GM23338 (cell line): ENCODE results near the gene CCDC146. TPM values are rescaled to one million over a fixed set of nuclear protein-coding genes. Genes with fewer than 3 reads are reported as not detected.

Experiments
- ATAC-seq: fragments of 200-7000 bp; cut with Tn5 transposase; 3 replicates; pipeline ENCODE4 v1.9.1; 2020
- DNase-seq: peaks from one replicate; pipeline ENCODE4 v3.0.0-alpha.2; 2015; ENCODE audit warnings: low spot score
- H2AFZ ChIP-seq: fragments of 200-600 bp; sonication (generic); 2 replicates; pipeline ENCODE4 v1.8.0; 2016; ENCODE audit warnings: antibody characterized with exemption, mild to moderate bottlenecking, moderate library complexity
- H3F3A ChIP-seq: fragments of 200-600 bp; sonication (generic); replicated peaks from 2 replicates; pipeline ENCODE4 v1.8.0; 2017; ENCODE audit warnings: antibody characterized with exemption, mixed run types, low read depth
- H3K27ac ChIP-seq: fragments of 200-600 bp; sonication (generic); 2 replicates; pipeline ENCODE4 v1.6.1; 2016; ENCODE audit warnings: low read depth
- H3K27me3 ChIP-seq: fragments of 200-600 bp; sonication (generic); 2 replicates; pipeline ENCODE4 v1.8.0; 2016; ENCODE audit warnings: mild to moderate bottlenecking, mixed run types, moderate library complexity; ENCODE audit not compliant: insufficient read depth
- H3K36me3 ChIP-seq: fragments of 200-600 bp; sonication (generic); 2 replicates; pipeline ENCODE4 v1.8.0; 2016; ENCODE audit warnings: mild to moderate bottlenecking; ENCODE audit not compliant: insufficient read depth
- H3K4me1 ChIP-seq: fragments of 200-600 bp; sonication (generic); 2 replicates; pipeline ENCODE4 v1.8.0; 2016; ENCODE audit warnings: mild to moderate bottlenecking, moderate library complexity; ENCODE audit not compliant: insufficient read depth
- H3K4me2 ChIP-seq: fragments of 200-600 bp; sonication (generic); 2 replicates; pipeline ENCODE4 v1.7.1; 2017; ENCODE audit warnings: mixed run types
- H3K4me3 ChIP-seq: fragments of 200-600 bp; sonication (generic); 2 replicates; pipeline ENCODE4 v1.6.1; 2016; ENCODE audit warnings: mixed run types
- H3K79me2 ChIP-seq: fragments of 200-600 bp; sonication (generic); replicated peaks from 2 replicates; pipeline ENCODE4 v1.8.0; 2017; ENCODE audit warnings: mild to moderate bottlenecking; ENCODE audit not compliant: insufficient read depth
- H3K9me2 ChIP-seq: fragments of 200-600 bp; sonication (generic); 2 replicates; pipeline ENCODE4 v1.8.0; 2017; ENCODE audit not compliant: insufficient read depth
- H4K20me1 ChIP-seq: fragments of 200-600 bp; sonication (generic); replicated peaks from 2 replicates; pipeline ENCODE4 v1.8.0; 2017; ENCODE audit warnings: mild to moderate bottlenecking; ENCODE audit not compliant: insufficient read depth
- H3K27ac Mint-ChIP-seq: 2 replicates; pipeline ENCODE4 v1.8.0; 2020; ENCODE audit warnings: inconsistent platforms, mild to moderate bottlenecking, moderate library complexity, mixed read lengths
- H3K27me3 Mint-ChIP-seq: 3 replicates; pipeline ENCODE4 v1.8.0; 2022; ENCODE audit warnings: low read depth, mild to moderate bottlenecking, moderate library complexity, mixed read lengths, inconsistent platforms; ENCODE audit not compliant: insufficient read depth, poor library complexity
- H3K36me3 Mint-ChIP-seq: 3 replicates; pipeline ENCODE4 v1.8.0; 2021; ENCODE audit warnings: low read depth, mild to moderate bottlenecking, inconsistent platforms, moderate library complexity, mixed read lengths
- H3K4me1 Mint-ChIP-seq: 3 replicates; pipeline ENCODE4 v1.8.0; 2020; ENCODE audit warnings: mild to moderate bottlenecking, inconsistent platforms, mixed read lengths
- H3K4me3 Mint-ChIP-seq: 3 replicates; pipeline ENCODE4 v1.8.0; 2021; ENCODE audit warnings: moderate library complexity, mild to moderate bottlenecking, inconsistent platforms, mixed read lengths
- H3K9me3 Mint-ChIP-seq: 3 replicates; pipeline ENCODE4 v1.8.0; 2020; ENCODE audit warnings: moderate library complexity, mild to moderate bottlenecking, inconsistent platforms, mixed read lengths
- CREB1 ChIP-seq: fragments of 250-450 bp; sonication (Bioruptor Pico); IDR thresholded peaks from 2 replicates; pipeline ENCODE4 v1.5.0; 2020; ENCODE audit warnings: low read depth, mild to moderate bottlenecking, moderate library complexity
- EZH2 ChIP-seq: fragments of 200-600 bp; sonication (generic); IDR thresholded peaks from one replicate; pipeline ENCODE4 v1.8.0; 2017; ENCODE audit warnings: antibody characterized with exemption, mild to moderate bottlenecking, low read depth; ENCODE audit not compliant: unreplicated experiment
- EZH2phosphoT487 ChIP-seq: fragments of 200-600 bp; sonication (generic); IDR thresholded peaks from one replicate; pipeline ENCODE4 v1.8.1; 2018; ENCODE audit warnings: antibody characterized with exemption; ENCODE audit not compliant: unreplicated experiment
- JUNB ChIP-seq: IDR thresholded peaks from one replicate; pipeline ENCODE4 v1.6.1; 2016; ENCODE audit warnings: antibody characterized with exemption; ENCODE audit not compliant: unreplicated experiment
- NANOG ChIP-seq: IDR thresholded peaks from 2 replicates; pipeline ENCODE4 v1.6.1; 2016; ENCODE audit warnings: antibody characterized with exemption, borderline replicate concordance
- POLR2AphosphoS5 ChIP-seq: IDR thresholded peaks from 2 replicates; pipeline ENCODE4 v1.6.1; 2016; ENCODE audit warnings: antibody characterized with exemption, low read depth
- STAT1 ChIP-seq: IDR thresholded peaks from one replicate; pipeline ENCODE4 v1.6.1; 2016; ENCODE audit warnings: antibody characterized with exemption; ENCODE audit not compliant: unreplicated experiment
- ZNF114 ChIP-seq: fragments of 250-450 bp; sonication (Bioruptor Pico); IDR thresholded peaks from 2 replicates; pipeline ENCODE4 v1.5.0; 2020; ENCODE audit warnings: mild to moderate bottlenecking, moderate library complexity
- ZNF331 ChIP-seq: fragments of 250-450 bp; sonication (Bioruptor Pico); IDR thresholded peaks from 2 replicates; pipeline ENCODE4 v1.5.0; 2020; ENCODE audit warnings: low read depth, mild to moderate bottlenecking, moderate library complexity
- polyA plus RNA-seq: library from polyadenylated mRNA; unstranded; fragments of >200 nt; fragmentation: Nextera tagmentation; extraction: Ambion mirVana; gene quantifications from 2 replicates; pipeline ENCODE4 v1.2.1, GENCODE V29; 2016
- total RNA-seq: library from RNA; depleted of rRNA; stranded (reverse); fragments of >200 nt; shearing (Covaris generic); gene quantifications from 2 replicates; pipeline ENCODE4 v1.2.3, GENCODE V29; 2014
- TF ChIP-seq, protein P1 (sequence below): fragments of 250-450 bp; sonication (Bioruptor Pico); IDR thresholded peaks from 2 replicates; pipeline ENCODE4 v1.5.0; 2020; ENCODE audit warnings: mild to moderate bottlenecking, moderate library complexity
- TF ChIP-seq, protein P2 (sequence below): IDR thresholded peaks from one replicate; pipeline ENCODE4 v1.6.1; 2018; ENCODE audit warnings: antibody characterized with exemption; ENCODE audit not compliant: unreplicated experiment
- TF ChIP-seq, protein P3 (sequence below), 2 experiments: fragments of 200-600 bp in 1 of 2; sonication (generic) in 1 of 2; conservative IDR thresholded peaks; 2 replicates each; pipeline versions ENCODE4 v1.5.1 to v1.6.1; 2016 to 2017; ENCODE audit warnings: antibody characterized with exemption in 2 of 2, low read depth in 2 of 2, mild to moderate bottlenecking in 2 of 2, moderate library complexity in 1 of 2
- TF ChIP-seq, protein P4 (sequence below): IDR thresholded peaks from 2 replicates; pipeline ENCODE4 v1.6.1; 2016; ENCODE audit warnings: antibody characterized with exemption

CCDC146 gene
- total and polyA plus RNA-seq, 2 experiments from 2014 or later: 0.35 to 0.74 TPM

DNA sequence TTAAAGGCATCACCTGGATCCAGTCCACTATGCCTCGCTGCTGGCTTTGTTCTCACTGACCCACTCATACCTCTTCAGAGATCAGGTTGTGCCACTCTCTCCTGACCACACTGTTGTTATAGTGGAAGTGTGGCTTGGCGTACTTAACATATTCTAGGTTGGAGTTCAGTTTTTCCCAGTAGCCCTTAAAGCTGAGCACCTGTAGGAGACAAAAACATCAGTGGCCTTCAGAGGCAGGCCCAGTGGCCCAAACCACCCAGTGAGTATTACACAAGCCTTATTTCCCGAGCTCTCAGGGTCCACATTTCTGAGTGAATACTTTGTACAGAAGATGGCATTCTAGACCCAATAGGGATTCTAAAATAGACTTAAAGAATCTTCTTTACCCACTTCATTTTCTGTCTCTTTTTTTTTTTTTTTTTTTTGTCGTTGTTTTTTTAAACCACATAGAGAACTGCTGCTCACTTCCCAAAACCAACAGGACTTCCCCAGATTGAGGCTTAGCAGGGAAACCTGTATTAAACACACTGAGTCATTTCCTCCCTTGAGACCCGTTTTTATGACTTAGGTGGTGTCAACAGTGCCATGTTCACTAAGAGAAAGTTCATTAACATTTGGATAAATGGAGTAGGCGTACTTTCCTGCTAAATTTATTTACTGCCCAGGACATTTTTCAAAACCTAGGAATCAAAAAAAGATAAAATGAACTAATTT is 207.9 kb downstream of the CCDC146 start:
- Histone ChIP-seq H3K9me2 (no peaks in the 10 kb centered on the region), H2AFZ (0 out of 2 replicates have a peak overlapping the region, but pooled peaks have one; percentile 60), H3K4me2 (no peak overlapping the region), H3K4me3 (no peak overlapping the region), H3K27me3 (no peaks in the 10 kb centered on the region), H4K20me1 (no peaks in the 10 kb centered on the region), H3F3A (no peaks in the 10 kb centered on the region), H3K79me2 (no peaks in the 10 kb centered on the region), H3K27ac (no peak overlapping the region), H3K4me1 (no peaks in the 10 kb centered on the region), H3K36me3 (no peaks in the 10 kb centered on the region)
- Mint-ChIP-seq H3K36me3 (no peaks in the 10 kb centered on the region), H3K27me3 (peaks cover 6% of the 10 kb centered on the region), H3K27ac (no peak overlapping the region; the same call in 1 of the 2 replicates), H3K9me3 (no peaks in the 10 kb centered on the region), H3K4me1 (peaks cover 13% of the 10 kb centered on the region), H3K4me3 (no peak overlapping the region)
- no peak for TF ChIP-seq EZH2
- TF ChIP-seq STAT1: no peak
- TF ChIP-seq ZNF114 (CRISPR knock-in tag): no peak
- TF ChIP-seq, protein P1, sequence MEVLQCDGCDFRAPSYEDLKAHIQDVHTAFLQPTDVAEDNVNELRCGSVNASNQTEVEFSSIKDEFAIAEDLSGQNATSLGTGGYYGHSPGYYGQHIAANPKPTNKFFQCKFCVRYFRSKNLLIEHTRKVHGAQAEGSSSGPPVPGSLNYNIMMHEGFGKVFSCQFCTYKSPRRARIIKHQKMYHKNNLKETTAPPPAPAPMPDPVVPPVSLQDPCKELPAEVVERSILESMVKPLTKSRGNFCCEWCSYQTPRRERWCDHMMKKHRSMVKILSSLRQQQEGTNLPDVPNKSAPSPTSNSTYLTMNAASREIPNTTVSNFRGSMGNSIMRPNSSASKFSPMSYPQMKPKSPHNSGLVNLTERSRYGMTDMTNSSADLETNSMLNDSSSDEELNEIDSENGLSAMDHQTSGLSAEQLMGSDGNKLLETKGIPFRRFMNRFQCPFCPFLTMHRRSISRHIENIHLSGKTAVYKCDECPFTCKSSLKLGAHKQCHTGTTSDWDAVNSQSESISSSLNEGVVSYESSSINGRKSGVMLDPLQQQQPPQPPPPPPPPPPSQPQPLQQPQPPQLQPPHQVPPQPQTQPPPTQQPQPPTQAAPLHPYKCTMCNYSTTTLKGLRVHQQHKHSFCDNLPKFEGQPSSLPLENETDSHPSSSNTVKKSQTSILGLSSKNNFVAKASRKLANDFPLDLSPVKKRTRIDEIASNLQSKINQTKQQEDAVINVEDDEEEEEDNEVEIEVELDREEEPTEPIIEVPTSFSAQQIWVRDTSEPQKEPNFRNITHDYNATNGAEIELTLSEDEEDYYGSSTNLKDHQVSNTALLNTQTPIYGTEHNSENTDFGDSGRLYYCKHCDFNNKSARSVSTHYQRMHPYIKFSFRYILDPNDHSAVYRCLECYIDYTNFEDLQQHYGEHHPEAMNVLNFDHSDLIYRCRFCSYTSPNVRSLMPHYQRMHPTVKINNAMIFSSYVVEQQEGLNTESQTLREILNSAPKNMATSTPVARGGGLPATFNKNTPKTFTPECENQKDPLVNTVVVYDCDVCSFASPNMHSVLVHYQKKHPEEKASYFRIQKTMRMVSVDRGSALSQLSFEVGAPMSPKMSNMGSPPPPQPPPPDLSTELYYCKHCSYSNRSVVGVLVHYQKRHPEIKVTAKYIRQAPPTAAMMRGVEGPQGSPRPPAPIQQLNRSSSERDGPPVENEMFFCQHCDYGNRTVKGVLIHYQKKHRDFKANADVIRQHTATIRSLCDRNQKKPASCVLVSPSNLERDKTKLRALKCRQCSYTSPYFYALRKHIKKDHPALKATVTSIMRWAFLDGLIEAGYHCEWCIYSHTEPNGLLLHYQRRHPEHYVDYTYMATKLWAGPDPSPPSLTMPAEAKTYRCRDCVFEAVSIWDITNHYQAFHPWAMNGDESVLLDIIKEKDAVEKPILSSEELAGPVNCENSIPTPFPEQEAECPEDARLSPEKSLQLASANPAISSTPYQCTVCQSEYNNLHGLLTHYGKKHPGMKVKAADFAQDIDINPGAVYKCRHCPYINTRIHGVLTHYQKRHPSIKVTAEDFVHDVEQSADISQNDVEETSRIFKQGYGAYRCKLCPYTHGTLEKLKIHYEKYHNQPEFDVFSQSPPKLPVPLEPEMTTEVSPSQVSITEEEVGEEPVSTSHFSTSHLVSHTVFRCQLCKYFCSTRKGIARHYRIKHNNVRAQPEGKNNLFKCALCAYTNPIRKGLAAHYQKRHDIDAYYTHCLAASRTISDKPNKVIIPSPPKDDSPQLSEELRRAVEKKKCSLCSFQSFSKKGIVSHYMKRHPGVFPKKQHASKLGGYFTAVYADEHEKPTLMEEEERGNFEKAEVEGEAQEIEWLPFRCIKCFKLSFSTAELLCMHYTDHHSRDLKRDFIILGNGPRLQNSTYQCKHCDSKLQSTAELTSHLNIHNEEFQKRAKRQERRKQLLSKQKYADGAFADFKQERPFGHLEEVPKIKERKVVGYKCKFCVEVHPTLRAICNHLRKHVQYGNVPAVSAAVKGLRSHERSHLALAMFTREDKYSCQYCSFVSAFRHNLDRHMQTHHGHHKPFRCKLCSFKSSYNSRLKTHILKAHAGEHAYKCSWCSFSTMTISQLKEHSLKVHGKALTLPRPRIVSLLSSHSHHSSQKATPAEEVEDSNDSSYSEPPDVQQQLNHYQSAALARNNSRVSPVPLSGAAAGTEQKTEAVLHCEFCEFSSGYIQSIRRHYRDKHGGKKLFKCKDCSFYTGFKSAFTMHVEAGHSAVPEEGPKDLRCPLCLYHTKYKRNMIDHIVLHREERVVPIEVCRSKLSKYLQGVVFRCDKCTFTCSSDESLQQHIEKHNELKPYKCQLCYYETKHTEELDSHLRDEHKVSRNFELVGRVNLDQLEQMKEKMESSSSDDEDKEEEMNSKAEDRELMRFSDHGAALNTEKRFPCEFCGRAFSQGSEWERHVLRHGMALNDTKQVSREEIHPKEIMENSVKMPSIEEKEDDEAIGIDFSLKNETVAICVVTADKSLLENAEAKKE (CRISPR knock-in tag): no peak
- TF ChIP-seq EZH2phosphoT487: no peak
- no peak for TF ChIP-seq NANOG
- no peak for TF ChIP-seq JUNB
- TF ChIP-seq, protein P2, sequence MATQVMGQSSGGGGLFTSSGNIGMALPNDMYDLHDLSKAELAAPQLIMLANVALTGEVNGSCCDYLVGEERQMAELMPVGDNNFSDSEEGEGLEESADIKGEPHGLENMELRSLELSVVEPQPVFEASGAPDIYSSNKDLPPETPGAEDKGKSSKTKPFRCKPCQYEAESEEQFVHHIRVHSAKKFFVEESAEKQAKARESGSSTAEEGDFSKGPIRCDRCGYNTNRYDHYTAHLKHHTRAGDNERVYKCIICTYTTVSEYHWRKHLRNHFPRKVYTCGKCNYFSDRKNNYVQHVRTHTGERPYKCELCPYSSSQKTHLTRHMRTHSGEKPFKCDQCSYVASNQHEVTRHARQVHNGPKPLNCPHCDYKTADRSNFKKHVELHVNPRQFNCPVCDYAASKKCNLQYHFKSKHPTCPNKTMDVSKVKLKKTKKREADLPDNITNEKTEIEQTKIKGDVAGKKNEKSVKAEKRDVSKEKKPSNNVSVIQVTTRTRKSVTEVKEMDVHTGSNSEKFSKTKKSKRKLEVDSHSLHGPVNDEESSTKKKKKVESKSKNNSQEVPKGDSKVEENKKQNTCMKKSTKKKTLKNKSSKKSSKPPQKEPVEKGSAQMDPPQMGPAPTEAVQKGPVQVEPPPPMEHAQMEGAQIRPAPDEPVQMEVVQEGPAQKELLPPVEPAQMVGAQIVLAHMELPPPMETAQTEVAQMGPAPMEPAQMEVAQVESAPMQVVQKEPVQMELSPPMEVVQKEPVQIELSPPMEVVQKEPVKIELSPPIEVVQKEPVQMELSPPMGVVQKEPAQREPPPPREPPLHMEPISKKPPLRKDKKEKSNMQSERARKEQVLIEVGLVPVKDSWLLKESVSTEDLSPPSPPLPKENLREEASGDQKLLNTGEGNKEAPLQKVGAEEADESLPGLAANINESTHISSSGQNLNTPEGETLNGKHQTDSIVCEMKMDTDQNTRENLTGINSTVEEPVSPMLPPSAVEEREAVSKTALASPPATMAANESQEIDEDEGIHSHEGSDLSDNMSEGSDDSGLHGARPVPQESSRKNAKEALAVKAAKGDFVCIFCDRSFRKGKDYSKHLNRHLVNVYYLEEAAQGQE: no peak
- no peak for TF ChIP-seq CREB1 (CRISPR knock-in tag)
- no peak for TF ChIP-seq ZNF331 (CRISPR knock-in tag)
- TF ChIP-seq, protein P3, sequence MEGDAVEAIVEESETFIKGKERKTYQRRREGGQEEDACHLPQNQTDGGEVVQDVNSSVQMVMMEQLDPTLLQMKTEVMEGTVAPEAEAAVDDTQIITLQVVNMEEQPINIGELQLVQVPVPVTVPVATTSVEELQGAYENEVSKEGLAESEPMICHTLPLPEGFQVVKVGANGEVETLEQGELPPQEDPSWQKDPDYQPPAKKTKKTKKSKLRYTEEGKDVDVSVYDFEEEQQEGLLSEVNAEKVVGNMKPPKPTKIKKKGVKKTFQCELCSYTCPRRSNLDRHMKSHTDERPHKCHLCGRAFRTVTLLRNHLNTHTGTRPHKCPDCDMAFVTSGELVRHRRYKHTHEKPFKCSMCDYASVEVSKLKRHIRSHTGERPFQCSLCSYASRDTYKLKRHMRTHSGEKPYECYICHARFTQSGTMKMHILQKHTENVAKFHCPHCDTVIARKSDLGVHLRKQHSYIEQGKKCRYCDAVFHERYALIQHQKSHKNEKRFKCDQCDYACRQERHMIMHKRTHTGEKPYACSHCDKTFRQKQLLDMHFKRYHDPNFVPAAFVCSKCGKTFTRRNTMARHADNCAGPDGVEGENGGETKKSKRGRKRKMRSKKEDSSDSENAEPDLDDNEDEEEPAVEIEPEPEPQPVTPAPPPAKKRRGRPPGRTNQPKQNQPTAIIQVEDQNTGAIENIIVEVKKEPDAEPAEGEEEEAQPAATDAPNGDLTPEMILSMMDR (conservative IDR thresholded peaks at IDR 0.05; ENCODE audit: low read depth in 2 of 2): no peak
- TF ChIP-seq POLR2AphosphoS5: no peak
- TF ChIP-seq, protein P4, sequence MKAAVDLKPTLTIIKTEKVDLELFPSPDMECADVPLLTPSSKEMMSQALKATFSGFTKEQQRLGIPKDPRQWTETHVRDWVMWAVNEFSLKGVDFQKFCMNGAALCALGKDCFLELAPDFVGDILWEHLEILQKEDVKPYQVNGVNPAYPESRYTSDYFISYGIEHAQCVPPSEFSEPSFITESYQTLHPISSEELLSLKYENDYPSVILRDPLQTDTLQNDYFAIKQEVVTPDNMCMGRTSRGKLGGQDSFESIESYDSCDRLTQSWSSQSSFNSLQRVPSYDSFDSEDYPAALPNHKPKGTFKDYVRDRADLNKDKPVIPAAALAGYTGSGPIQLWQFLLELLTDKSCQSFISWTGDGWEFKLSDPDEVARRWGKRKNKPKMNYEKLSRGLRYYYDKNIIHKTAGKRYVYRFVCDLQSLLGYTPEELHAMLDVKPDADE: no peak
- ATAC-seq (no peak), DNase-seq (no peak)
